CD4-positive, alpha-beta T cell treated with Interleukin-17A for 4 hours (primary cell): Measurements from ENCODE around the gene POLA2.

ENCODE experiments used
- DNase-seq: peaks from one replicate; pipeline ENCODE4 v3.0.0-alpha.2; 2020; ENCODE audit warnings: mixed read lengths

POLA2 gene

GRCh38 chr11:65341856-65342255 lies 80.1 kb downstream of the POLA2 start:
- DNase-seq: no peak
